Subcutaneous adipose tissue (tissue), 4 donors: ENCODE results near the gene AMN. TPM values are rescaled to one million over a fixed set of nuclear protein-coding genes. Genes with fewer than 3 reads are reported as not detected.

ENCODE experiments used
- CTCF ChIP-seq: fragments of 450-650 bp; IDR thresholded peaks from one replicate; pipeline ENCODE4 v1.5.1; 2016; ENCODE audit warnings: low read depth, mild to moderate bottlenecking, control low read depth, antibody characterized with exemption, moderate library complexity
- total RNA-seq, 4 donors: library from RNA; depleted of rRNA; stranded (reverse); fragments of >200 nt; gene quantifications; one replicate each; pipeline ENCODE4 v1.1.0, GENCODE V29; 2016

The AMN gene
- total RNA-seq, 4 donors from 2014 or later = 0.66 to 1.9 TPM; not detected in 2

GRCh38 chr14:102909911-102910310 lies 12.6 kb upstream of the AMN start:
- TF ChIP-seq CTCF = no peak

- TF ChIP-seq CTCF = no peak
These were observed 12.0 kb upstream of the AMN start for GRCh38 chr14:102910442-102910841.

GRCh38 chr14:102911541-102911951 lies 10.9 kb upstream of the AMN start:
- TF ChIP-seq CTCF = no peak

- no peak for TF ChIP-seq CTCF
These were observed 10.3 kb upstream of the AMN start for GRCh38 chr14:102911991-102912761.

- TF ChIP-seq CTCF = no peak
These were observed 8.9 kb upstream of the AMN start for GRCh38 chr14:102913341-102914211.

GRCh38 chr14:102914474-102915291 lies 7.8 kb upstream of the AMN start:
- TF ChIP-seq CTCF = no peak
